ENCODE results near the gene MINDY4. TPM values are rescaled to one million over a fixed set of nuclear protein-coding genes. Genes with fewer than 3 reads are reported as not detected.
A peak's percentile ranks its signal among the peaks of the same experiment; 100 is the strongest.

Gene MINDY4
- total and polyA plus RNA-seq, 8 donors = 1.6 to 22.8 (median 6.4) TPM; not detected in 1

DNA sequence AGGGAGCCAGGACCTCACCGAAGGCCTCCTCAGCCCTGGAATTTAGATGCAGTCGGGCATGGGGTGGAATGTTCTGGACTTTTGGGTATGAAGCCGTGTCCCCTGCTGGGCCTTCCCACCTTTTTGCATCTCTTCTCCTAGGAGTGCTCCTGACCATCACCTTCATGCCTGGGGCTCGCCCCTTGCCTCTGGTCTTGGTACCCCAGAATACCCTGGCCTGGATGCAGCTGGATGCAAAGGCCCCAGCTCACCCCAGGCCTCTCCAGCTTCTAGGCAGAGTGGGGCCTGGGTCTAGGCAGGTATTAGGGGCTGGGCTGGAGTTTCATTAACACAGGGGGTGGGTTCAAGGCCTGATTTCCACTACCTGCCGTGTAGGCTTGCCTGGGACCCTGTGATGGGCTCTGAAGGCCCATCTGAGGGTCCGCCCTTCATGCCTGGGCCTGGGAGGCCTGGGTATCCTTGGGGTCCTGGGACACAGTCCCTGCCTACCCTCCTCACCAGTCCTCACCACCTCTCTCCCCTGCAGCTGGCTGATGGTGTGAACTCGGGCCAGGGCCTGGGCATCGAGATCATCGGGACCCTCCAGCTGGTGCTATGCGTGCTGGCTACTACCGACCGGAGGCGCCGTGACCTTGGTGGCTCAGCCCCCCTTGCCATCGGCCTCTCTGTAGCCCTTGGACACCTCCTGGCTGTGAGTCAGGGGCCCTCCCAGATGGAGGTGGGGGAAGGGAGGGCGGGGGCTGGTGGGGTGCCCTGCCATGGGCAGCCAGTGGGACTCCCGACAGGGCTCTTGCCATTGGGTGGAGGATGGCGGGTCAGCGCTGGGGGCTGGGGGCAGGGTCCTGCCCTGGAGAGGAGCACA is 150.6 kb downstream of the MINDY4 start:
- 84 to 94% (median 93%) methylated on average over 13 to 19 of the region's 19 CpGs for WGBS, 5 donors
- TF ChIP-seq EP300 (IDR thresholded peaks at IDR 0.05) (no peak), POLR2A (IDR thresholded peaks at IDR 0.05) (no peak), POLR2AphosphoS5 (IDR thresholded peaks at IDR 0.05) (no peak)
- TF ChIP-seq, protein P1, sequence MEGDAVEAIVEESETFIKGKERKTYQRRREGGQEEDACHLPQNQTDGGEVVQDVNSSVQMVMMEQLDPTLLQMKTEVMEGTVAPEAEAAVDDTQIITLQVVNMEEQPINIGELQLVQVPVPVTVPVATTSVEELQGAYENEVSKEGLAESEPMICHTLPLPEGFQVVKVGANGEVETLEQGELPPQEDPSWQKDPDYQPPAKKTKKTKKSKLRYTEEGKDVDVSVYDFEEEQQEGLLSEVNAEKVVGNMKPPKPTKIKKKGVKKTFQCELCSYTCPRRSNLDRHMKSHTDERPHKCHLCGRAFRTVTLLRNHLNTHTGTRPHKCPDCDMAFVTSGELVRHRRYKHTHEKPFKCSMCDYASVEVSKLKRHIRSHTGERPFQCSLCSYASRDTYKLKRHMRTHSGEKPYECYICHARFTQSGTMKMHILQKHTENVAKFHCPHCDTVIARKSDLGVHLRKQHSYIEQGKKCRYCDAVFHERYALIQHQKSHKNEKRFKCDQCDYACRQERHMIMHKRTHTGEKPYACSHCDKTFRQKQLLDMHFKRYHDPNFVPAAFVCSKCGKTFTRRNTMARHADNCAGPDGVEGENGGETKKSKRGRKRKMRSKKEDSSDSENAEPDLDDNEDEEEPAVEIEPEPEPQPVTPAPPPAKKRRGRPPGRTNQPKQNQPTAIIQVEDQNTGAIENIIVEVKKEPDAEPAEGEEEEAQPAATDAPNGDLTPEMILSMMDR (IDR thresholded peaks at IDR 0.05) = no peak
- Histone ChIP-seq H3K9me3 (peaks cover 0 to under 1% (median under 1%) of the 10 kb centered on the region in 4 donors), H3K4me1 (peaks cover 0 to 45% (median 18%) of the 10 kb centered on the region in 4 donors), H3K27ac (peak overlapping the region in 4 of 5 donors; percentile 4 to 74 (median 38)), H3K27me3 (no peaks in the 10 kb centered on the region), H3K36me3 (peaks cover 3 to 49% (median 19%) of the 10 kb centered on the region in 4 donors), H3K4me3 (no peak overlapping the region)
- peak in 1 of 2 donors; percentile 23 for DNase-seq
- intact Hi-C loops (cut with DNase I; ENCODE audit: low total_unique reads) = no loop called here

DNA sequence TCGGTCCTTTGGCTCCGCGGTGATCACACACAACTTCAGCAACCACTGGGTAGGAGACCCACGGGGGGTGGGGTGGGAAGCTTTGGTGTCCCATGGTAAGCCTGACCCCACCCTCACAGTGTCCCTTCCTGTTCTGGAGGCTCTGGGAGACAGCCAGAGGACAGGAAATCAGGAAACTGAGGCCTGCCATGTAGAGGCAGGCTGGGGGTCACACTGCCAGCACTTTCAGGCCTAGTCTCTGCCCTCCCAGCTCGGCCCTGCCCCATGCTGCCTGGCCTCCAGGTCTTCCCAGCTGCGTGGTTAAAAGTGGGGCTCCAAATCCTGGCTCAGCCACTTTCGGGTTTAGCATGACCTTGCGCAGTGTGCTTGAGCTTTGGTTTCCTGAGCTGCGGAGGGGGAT is 151.4 kb downstream of the MINDY4 start:
- peaks cover 0 to 9% (median 4%) of the 10 kb centered on the region in 4 donors for H3K9me3 ChIP-seq
- WGBS, 5 donors = 89 to 93% (median 90%) methylated on average over 8 to 9 of the region's 9 CpGs
- intact Hi-C loops (cut with DNase I; ENCODE audit: low total_unique reads) = no loop called here
- TF ChIP-seq POLR2A (IDR thresholded peaks at IDR 0.05) (no peak), EP300 (IDR thresholded peaks at IDR 0.05) (no peak), POLR2AphosphoS5 (IDR thresholded peaks at IDR 0.05) (no peak)
- TF ChIP-seq, protein P1 (IDR thresholded peaks at IDR 0.05) = no peak
- H3K36me3 ChIP-seq = peaks cover 3 to 58% (median 19%) of the 10 kb centered on the region in 4 donors
- H3K4me3 ChIP-seq = no peak overlapping the region
- DNase-seq = peak in 1 of 2 donors; percentile 14
- no peaks in the 10 kb centered on the region for H3K27me3 ChIP-seq
- H3K27ac ChIP-seq = peak overlapping the region in 2 of 5 donors; percentile 72 to 74
- peaks cover 0 to 37% (median 15%) of the 10 kb centered on the region in 4 donors for H3K4me1 ChIP-seq

DNA sequence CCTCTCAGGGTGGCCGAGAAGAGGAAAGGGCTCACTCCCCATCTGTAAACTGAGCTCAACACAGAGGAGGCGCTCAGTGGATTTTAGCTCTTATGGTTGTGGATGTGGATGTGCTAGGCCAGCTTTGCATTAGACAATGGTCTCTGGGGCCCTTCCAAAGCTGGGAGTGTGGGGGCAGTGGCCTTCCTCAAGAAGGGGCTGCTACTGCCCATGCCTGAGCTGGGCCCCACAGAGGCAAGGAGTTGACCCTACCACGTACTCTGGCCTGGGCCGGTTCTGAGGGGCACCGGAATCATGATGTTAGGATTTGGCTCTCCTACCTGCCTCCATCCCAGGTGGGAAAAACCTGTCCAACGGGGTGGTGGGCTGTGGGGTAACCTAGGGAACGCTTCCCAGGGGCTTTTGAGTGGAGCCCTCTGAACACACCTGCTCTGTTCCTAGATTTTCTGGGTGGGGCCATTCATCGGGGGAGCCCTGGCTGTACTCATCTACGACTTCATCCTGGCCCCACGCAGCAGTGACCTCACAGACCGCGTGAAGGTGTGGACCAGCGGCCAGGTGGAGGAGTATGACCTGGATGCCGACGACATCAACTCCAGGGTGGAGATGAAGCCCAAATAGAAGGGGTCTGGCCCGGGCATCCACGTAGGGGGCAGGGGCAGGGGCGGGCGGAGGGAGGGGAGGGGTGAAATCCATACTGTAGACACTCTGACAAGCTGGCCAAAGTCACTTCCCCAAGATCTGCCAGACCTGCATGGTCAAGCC is 152.0 kb downstream of the MINDY4 start:
- DNase-seq = peak in 1 of 2 donors; percentile 20
- Histone ChIP-seq H3K27me3 (no peaks in the 10 kb centered on the region), H3K27ac (peak overlapping the region in 1 of 5 donors; percentile 74), H3K4me1 (peaks cover 0 to 34% (median 15%) of the 10 kb centered on the region in 4 donors), H3K9me3 (peaks cover 0 to 9% (median 4%) of the 10 kb centered on the region in 4 donors), H3K4me3 (no peak overlapping the region), H3K36me3 (peaks cover 3 to 58% (median 19%) of the 10 kb centered on the region in 4 donors)
- WGBS, 5 donors = 87 to 92% (median 91%) methylated on average over 18 to 19 of the region's 19 CpGs
- TF ChIP-seq EP300 (IDR thresholded peaks at IDR 0.05) (no peak), POLR2AphosphoS5 (IDR thresholded peaks at IDR 0.05) (no peak), POLR2A (IDR thresholded peaks at IDR 0.05) (no peak)
- TF ChIP-seq, protein P1 (IDR thresholded peaks at IDR 0.05) = no peak
- intact Hi-C loops (cut with DNase I; ENCODE audit: low total_unique reads) = no loop called here

DNA sequence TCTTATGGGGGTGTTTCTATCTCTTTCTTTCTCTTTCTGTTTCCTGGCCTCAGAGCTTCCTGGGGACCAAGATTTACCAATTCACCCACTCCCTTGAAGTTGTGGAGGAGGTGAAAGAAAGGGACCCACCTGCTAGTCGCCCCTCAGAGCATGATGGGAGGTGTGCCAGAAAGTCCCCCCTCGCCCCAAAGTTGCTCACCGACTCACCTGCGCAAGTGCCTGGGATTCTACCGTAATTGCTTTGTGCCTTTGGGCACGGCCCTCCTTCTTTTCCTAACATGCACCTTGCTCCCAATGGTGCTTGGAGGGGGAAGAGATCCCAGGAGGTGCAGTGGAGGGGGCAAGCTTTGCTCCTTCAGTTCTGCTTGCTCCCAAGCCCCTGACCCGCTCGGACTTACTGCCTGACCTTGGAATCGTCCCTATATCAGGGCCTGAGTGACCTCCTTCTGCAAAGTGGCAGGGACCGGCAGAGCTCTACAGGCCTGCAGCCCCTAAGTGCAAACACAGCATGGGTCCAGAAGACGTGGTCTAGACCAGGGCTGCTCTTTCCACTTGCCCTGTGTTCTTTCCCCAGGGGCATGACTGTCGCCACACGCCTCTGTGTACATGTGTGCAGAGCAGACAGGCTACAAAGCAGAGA is 152.7 kb downstream of the MINDY4 start:
- intact Hi-C loops (cut with DNase I; ENCODE audit: low total_unique reads) = no loop called here
- H3K4me1 ChIP-seq = peaks cover 0 to 31% (median 12%) of the 10 kb centered on the region in 4 donors
- no peak overlapping the region for H3K4me3 ChIP-seq
- H3K27me3 ChIP-seq = no peaks in the 10 kb centered on the region
- H3K9me3 ChIP-seq = peaks cover 0 to 9% (median 4%) of the 10 kb centered on the region in 4 donors
- TF ChIP-seq POLR2A (IDR thresholded peaks at IDR 0.05) = no peak
- no peak for TF ChIP-seq POLR2AphosphoS5 (IDR thresholded peaks at IDR 0.05)
- TF ChIP-seq, protein P1 (IDR thresholded peaks at IDR 0.05) = no peak
- TF ChIP-seq EP300 (IDR thresholded peaks at IDR 0.05) = no peak
- no peak overlapping the region for H3K27ac ChIP-seq
- DNase-seq = peak in 1 of 2 donors; percentile 4
- 81 to 92% (median 88%) methylated on average over 13 of the region's 13 CpGs for WGBS, 5 donors
- peaks cover 3 to 58% (median 19%) of the 10 kb centered on the region in 4 donors for H3K36me3 ChIP-seq
